ENCODE measurements around the gene ACSL6. TPM values are rescaled to one million over a fixed set of nuclear protein-coding genes. Genes with fewer than 3 reads are reported as not detected.

Gene ACSL6
- total and polyA plus RNA-seq, 2 experiments from 2014 or later, result 1.7 to 2.4 TPM

- no peak for TF ChIP-seq CTCF (IDR thresholded peaks at IDR 0.05; ENCODE audit: poor library complexity)
- TF ChIP-seq EZH2 (IDR thresholded peaks at IDR 0.05; ENCODE audit: borderline replicate concordance), result no peak
- no peak for TF ChIP-seq EZH2phosphoT487 (IDR thresholded peaks at IDR 0.05; ENCODE audit: low read depth, severe bottlenecking, unreplicated experiment)
- H3K4me1 ChIP-seq (ENCODE audit: insufficient read depth), result no peaks in the 10 kb centered on the region
- H4K20me1 ChIP-seq (ENCODE audit: insufficient read depth, poor library complexity, severe bottlenecking), result no peaks in the 10 kb centered on the region
- H3K9me2 ChIP-seq (replicated peaks; ENCODE audit: insufficient read depth), result no peaks in the 10 kb centered on the region
- no peak for DNase-seq (ENCODE audit: low spot score)
- WGBS (ENCODE audit: low lambda C conversion rate, missing lambda C conversion rate), result 83% methylated on average over 7 of the region's 7 CpGs
- no peaks in the 10 kb centered on the region for H3K9me3 ChIP-seq (ENCODE audit: low read depth)
- H3K27me3 ChIP-seq, result peaks cover 3% of the 10 kb centered on the region
- no peak overlapping the region for H3K4me3 ChIP-seq
- no peaks in the 10 kb centered on the region for H3K79me2 ChIP-seq
- H3K27ac ChIP-seq, result no peak overlapping the region
- no peak overlapping the region for H3K4me2 ChIP-seq
- H3K36me3 ChIP-seq (replicated peaks; ENCODE audit: insufficient read depth, low read depth), result no peaks in the 10 kb centered on the region
- no peak overlapping the region for H2AFZ ChIP-seq
Observed at GRCh38 chr5:132025403-132025971, 14.0 kb upstream of the ACSL6 start.

DNA sequence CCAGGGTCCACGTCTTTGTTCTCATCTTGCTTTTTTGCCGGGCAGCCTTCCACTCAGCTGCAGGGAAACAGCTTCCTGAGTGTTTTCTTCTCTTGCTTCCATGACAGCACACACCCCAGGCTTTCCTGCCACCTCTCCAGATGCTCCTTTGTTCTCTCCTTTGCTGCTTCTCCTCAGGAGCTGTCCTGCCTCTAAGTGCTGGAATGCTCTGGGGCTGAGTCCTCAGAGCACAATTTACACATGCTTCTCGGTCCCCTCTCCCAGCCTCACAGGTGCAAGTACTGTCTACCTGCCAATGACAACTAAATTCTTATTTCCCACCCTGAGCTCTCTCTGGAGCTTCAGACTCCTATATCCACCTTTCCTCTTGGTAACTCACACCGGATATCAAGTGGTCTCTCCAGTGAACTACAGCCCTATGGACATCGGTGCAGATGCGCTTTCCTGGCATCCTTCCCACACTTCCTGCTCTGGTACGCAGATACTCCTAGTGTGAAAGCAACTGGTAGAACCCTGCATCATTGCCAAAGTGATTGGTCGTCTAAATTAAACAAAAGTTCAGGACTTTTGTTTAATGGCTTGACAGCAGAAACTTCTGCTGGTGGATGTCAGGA is 13.4 kb upstream of the ACSL6 start:
- 75% methylated on average over 8 of the region's 8 CpGs for WGBS (ENCODE audit: low lambda C conversion rate, missing lambda C conversion rate)
- H3K4me1 ChIP-seq (ENCODE audit: insufficient read depth), result no peaks in the 10 kb centered on the region
- no peaks in the 10 kb centered on the region for H3K9me2 ChIP-seq (replicated peaks; ENCODE audit: insufficient read depth)
- H2AFZ ChIP-seq, result no peak overlapping the region
- H3K4me2 ChIP-seq, result no peak overlapping the region
- no peak overlapping the region for H3K4me3 ChIP-seq
- TF ChIP-seq EZH2phosphoT487 (IDR thresholded peaks at IDR 0.05; ENCODE audit: low read depth, severe bottlenecking, unreplicated experiment) (no peak), CTCF (IDR thresholded peaks at IDR 0.05; ENCODE audit: poor library complexity) (no peak), EZH2 (IDR thresholded peaks at IDR 0.05; ENCODE audit: borderline replicate concordance) (no peak)
- no peak overlapping the region for H3K27ac ChIP-seq
- no peaks in the 10 kb centered on the region for H3K79me2 ChIP-seq
- H3K27me3 ChIP-seq, result peaks cover 8% of the 10 kb centered on the region
- H3K36me3 ChIP-seq (replicated peaks; ENCODE audit: insufficient read depth, low read depth), result no peaks in the 10 kb centered on the region
- no peaks in the 10 kb centered on the region for H4K20me1 ChIP-seq (ENCODE audit: insufficient read depth, poor library complexity, severe bottlenecking)
- DNase-seq (ENCODE audit: low spot score), result no peak
- no peaks in the 10 kb centered on the region for H3K9me3 ChIP-seq (ENCODE audit: low read depth)

DNA sequence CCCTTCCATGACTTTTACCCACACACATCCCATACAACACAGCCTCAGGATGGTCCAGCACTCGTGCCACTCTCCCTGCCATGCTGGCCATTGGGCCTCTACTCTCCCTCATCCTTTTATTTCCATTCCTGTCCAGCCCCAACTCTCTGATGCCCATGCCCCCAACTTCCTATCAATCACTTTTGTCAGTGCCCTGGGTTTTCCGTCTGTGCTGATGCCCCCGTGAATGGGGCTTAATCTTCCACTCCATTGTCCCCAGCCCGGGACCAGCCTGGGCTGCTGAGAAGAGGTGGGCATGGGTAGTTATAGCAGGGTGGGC is 12.6 kb upstream of the ACSL6 start:
- Histone ChIP-seq H3K9me3 (ENCODE audit: low read depth) (no peaks in the 10 kb centered on the region), H3K27me3 (peaks cover 16% of the 10 kb centered on the region), H3K9me2 (replicated peaks; ENCODE audit: insufficient read depth) (no peaks in the 10 kb centered on the region), H3K36me3 (replicated peaks; ENCODE audit: insufficient read depth, low read depth) (no peaks in the 10 kb centered on the region), H3K27ac (no peak overlapping the region), H2AFZ (no peak overlapping the region), H4K20me1 (ENCODE audit: insufficient read depth, poor library complexity, severe bottlenecking) (no peaks in the 10 kb centered on the region), H3K4me2 (no peak overlapping the region), H3K79me2 (no peaks in the 10 kb centered on the region), H3K4me3 (no peak overlapping the region), H3K4me1 (ENCODE audit: insufficient read depth) (no peaks in the 10 kb centered on the region)
- no peak for DNase-seq (ENCODE audit: low spot score)
- WGBS (ENCODE audit: low lambda C conversion rate, missing lambda C conversion rate), result 66% methylated on average over 4 of the region's 4 CpGs
- TF ChIP-seq EZH2 (IDR thresholded peaks at IDR 0.05; ENCODE audit: borderline replicate concordance) (no peak), EZH2phosphoT487 (IDR thresholded peaks at IDR 0.05; ENCODE audit: low read depth, severe bottlenecking, unreplicated experiment) (no peak), CTCF (IDR thresholded peaks at IDR 0.05; ENCODE audit: poor library complexity) (no peak)

Measured in hepatocyte (in vitro differentiated cells).